NCI-H1694 treated with DMSO at 0.1 percent for 48 hours (cell line): Measurements from ENCODE around the gene PTF1A.

Experiments used
- DNase-seq: peaks from one replicate; lab custom pipeline; 2025; lab: John Stamatoyannopoulos, UW

The PTF1A gene

DNA sequence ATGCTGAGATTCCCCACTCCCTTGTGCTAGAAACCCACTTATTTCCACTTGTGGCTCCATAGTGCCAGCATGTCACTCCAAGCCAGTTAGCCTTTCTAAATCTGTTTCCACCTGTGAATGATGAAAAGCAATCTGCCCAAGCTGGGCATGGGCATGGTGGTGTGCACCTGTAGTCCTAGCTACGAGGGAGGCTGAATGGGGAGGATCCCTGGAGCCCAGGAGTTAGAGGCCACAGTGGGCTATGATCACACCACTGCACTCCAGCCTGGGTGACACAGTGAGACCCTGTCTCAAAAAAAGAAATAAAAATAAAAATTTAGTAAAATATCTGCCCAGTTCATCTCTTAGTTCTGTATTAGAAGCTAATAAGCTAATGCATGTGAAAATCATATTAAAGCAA lies 5.0 kb upstream of the PTF1A start:
- no peak for DNase-seq

DNA sequence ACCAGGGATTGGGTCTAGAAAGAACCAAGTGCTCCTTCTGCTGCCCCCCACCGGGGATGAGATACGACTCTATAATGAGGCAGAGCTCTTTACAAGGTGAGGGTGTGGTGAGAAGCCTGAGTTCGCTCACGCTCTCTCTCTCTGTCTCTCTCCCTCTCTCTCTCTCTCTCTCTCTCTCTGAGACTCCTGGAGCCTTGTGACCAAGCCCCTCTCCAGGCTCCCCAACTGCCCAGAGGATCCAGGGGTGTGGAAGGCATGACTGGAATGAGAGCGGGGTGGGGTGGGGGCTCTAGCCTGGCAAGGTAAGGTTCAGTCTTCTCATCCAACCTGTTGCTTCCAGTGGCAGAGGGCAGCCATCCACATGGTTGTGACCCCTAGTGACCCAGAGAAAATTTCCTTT lies 3.1 kb upstream of the PTF1A start:
- no peak for DNase-seq

DNA sequence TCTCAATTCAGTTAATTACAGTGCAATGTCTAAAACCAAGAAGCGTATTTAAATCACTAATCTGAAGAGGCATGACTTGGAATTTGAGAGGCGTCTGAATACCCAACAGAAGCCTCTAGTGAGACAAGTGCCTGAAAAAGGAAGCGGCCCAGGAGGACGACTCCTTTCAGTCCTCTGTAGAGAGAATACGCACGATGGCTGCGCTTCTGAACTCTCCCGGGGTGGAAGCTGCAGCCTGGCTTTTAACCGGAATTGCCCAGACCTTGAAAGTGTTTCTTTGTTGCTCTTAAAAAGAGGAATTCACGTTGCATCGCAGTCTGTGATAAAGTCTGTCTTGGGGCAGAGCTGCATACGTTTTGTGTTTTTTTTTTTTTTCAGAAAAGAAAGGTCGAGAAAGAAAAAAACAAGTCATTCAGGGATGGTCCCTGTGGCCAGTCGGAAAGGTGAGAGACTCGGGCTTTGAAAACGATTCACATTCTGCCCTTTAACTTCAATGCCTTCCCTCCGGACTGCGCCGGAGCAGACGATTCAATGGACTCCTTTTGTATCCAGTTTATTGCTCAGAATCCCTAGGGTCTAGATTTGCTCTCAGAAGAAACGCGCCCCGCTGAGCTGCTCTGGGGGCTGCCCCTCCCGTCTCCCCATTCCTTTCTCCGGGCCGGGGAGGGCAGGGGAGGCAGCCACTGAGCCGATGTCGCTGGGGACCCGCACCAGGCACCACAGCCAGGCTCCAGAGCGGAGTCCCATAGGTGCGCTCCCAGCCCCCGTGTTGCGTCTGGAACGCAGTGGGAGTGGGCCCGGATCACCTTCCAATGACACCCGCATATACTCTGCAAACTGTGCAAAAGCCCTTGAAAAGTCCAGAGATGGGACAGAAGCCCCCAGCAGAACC lies 994 bp upstream of the PTF1A start:
- no peak for DNase-seq

DNA sequence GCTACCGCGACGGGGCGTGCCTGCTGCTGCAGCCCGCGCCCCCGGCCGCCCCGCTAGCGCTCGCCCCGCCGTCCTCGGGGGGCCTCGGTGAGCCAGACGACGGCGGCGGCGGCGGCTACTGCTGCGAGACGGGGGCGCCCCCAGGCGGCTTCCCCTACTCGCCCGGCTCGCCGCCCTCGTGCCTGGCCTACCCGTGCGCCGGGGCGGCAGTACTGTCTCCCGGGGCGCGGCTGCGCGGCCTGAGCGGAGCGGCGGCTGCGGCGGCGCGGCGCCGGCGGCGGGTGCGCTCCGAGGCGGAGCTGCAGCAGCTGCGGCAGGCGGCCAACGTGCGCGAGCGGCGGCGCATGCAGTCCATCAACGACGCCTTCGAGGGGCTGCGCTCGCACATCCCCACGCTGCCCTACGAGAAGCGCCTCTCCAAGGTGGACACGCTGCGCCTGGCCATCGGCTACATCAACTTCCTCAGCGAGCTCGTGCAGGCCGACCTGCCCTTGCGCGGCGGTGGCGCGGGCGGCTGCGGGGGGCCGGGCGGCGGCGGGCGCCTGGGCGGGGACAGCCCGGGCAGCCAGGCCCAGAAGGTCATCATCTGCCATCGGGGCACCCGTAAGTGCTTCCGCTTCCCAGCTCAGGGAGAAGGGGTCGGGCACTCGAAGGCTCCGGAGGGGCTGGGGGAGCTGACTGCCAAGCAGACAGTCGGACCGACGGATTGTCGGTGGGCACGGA lies 761 bp downstream of the PTF1A start:
- DNase-seq = no peak

DNA sequence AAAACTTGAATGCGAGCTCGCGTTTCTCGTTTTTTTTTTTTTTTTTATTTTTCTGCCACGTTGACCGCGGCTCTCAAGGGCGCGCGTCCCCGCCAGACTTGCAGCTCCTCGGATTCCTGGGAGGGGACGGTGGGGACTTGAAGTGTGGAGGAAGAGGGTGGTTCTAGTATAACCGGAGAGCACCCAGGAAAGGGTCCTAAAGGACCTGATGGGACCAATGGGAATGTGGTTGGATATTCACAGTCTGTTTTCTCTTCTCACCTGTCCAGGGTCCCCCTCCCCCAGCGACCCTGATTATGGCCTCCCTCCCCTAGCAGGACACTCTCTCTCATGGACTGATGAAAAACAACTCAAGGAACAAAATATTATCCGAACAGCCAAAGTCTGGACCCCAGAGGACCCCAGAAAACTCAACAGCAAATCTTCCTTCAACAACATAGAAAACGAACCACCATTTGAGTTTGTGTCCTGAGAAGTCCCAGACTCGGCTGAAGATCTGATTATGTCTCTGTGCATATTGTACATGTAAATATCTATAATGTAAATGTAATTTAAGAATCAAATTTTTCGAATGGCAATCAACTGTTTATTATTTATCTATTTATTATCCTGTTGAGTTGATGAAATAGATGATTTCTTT lies 1.4 kb downstream of the PTF1A start:
- DNase-seq = no peak

DNA sequence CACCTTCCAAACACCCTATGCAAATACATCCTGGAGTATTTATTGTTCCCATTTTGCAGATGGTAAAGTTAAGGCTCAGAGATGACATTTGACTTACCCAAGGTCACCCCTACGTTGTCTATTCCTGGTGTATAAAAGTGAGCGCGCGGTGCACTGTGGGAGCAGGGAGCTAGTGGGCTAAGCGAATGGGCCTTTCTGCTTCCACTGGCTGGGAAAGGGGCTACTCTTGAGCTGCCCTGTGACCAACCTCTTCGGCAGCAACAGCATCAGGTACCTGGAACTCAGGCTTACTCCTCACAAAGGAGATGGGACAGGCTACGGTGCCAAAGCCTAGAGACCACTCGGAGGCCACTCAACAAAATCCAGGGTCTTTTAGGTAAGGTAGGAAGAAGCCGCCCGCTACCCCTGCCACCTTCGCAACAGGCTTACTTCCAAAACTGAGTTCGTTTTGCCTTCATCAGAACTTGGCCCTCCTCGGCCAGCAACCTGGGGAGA lies 2.4 kb downstream of the PTF1A start:
- no peak for DNase-seq

DNA sequence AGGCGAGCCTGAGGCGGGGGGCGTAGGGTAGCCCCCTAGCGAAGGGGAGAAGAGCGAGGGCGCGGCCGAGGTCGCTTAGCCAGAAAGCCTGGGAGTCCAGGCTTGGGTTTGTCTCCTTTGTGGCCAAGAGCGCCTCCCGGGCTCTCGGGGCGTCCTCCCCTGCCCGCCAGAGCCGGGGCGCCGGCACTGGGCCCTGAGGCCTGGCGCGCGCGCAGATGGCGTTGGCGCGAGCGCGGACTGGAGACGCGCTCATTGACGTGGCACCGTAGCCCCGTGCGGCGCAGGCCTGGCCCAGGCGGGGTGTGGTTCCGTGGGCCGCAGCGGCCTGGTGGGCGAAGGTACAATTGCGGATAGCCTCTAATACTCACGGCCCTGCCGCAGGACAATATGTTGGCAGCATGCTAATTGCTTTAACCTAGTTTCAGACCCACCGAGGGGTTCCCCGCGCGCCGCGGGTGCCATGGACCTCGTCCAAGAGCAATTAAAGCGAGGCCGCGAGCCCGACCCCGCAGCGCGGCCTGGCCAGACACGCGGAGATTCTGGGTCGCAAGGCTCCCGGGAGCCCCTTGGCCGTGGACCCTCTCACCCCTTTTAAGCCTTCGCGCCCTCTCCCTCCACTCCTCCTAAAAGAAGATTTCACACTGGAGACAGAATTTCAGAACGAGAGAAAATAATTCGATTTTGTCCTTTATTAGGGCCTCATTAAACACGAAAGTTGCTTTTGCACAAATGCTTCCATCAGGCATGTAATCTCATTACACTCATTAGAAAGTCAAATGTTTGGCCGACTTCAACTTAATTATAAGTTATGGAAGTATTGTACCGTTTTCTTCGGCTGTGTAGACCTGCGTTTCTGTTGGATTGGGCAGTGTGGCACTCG lies 3.1 kb downstream of the PTF1A start:
- DNase-seq = no peak

DNA sequence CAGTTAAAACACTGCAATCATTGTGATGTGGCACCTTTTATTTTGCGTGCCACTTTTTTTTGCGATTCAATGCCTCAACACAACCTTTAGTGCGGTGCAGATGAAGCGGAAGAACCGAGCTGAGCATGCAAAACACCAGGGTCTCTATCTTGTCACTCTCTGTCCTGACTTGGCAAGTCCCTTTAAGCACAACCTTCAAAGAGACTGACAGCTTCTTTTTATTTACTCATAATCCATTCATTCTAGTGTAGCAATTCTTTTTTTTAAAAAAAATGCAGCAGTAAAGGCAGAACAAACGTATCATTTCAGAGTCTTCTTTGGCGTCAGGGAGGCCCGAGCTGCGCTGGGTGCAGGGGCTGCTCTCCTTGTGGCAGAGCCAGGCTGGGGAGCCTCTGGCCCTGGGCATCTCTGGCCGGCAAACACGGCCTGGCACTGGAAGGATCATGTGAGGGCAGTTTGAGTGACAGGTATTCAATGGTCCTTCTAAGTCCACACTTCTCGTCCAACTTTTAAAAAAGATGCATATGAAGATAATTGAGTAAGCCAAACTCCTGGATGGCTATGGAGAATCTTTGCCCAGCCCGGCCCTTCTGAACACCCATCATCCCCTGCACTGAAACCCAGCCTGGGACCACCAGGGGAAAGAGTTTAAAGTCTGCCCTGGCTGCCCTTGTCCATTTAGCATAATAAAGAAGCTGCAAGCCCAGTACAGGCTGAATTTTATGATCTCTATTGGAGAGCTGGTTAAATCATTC lies 3.9 kb downstream of the PTF1A start:
- no peak for DNase-seq

DNA sequence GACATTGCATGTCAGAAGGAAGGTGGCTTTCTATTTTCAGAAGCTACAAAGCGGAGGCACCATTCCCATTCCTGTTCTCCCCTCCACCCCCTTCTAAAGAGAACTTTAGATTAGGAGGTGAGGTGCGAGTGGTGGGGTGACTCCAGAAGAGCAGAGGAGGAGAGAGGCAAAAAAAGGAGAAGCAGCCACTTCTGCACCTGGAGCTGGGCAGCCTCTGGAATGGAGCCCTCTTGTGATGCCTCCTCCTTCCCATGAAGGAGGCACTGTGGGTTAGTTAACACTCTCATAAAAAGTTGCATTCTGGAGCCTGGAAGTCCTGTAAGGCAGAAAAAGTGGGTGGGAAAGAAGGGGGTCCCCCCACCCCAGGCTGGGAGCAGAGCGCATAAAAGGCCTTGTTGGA lies 4.8 kb downstream of the PTF1A start:
- no peak for DNase-seq

DNA sequence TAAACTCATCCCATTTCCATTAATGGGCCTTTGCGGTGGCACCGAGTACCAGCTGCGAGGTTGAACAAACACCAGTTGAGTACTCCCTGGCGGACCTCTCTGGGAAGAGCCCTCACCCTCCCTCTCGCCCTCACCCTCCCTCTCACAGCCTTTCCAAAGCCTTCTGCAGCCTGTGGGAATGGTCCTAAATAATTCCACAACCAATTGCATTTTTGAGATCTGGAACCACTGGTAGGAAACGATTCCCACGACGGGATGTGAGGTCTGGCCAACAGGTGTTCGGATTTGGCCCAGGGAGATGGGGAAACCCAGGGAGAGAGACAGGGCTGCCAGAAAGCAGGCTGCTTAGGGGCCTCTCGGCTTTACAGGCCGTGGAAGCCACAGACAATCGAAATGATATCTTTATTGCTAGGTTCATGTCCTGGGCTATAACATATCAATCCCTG lies 5.3 kb downstream of the PTF1A start:
- DNase-seq = no peak

DNA sequence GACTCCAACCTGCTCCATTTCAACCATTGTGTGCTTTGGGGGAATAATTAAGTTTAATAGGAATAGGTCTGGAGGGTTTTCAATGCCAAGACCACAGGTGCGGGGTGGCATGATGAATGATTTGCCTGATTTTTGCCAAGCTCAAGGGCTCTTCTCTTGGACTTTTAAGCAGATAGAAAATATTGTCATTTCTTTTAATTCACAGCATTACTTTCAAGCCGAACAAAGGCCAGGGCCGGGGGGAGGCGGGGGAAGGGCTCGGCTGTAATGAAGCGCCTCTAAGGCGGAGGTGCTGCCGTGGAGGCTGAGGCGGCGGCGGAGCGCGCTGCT lies 6.5 kb downstream of the PTF1A start:
- DNase-seq = no peak

DNA sequence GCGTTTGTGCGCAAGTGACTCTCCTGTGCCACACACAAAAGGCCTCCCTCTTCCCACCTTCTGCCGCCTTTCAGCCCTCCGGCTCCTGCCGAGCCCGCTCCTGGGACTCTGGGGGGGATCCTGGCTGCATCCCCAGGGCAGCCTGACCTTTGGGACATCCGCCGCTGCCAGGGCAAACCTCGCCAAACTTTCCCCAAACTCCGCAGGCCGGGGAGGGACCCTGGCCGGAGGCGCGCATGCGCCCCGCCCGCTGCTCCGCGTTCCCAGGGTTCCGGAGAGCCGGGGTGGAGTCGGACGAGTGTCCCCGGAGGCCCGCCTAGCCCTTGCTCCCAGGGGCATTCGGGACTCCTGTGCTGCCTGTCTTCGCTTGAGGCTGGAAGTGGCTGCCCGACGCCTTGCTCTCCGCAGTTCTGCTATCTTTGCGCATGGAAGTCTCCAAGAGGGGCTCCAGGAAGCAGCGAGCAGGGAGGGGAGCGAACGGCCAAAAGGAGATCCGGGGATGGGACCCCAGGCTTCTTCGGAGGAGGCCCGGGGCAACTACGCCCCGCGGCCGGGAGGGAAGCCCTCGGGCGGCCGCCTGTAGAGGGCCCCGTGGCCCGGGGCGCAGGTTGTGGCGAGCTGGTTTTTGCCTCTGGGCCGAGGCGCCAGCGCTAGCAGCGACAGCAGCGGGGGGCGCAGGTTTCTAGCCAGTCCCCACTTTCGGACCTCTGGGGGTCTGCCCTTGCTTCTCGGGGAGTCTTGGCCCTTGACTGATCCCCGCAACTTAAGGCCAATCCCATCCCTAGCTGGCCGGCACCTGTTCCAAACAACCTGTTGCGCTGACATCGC lies 7.0 kb downstream of the PTF1A start:
- DNase-seq = no peak

DNA sequence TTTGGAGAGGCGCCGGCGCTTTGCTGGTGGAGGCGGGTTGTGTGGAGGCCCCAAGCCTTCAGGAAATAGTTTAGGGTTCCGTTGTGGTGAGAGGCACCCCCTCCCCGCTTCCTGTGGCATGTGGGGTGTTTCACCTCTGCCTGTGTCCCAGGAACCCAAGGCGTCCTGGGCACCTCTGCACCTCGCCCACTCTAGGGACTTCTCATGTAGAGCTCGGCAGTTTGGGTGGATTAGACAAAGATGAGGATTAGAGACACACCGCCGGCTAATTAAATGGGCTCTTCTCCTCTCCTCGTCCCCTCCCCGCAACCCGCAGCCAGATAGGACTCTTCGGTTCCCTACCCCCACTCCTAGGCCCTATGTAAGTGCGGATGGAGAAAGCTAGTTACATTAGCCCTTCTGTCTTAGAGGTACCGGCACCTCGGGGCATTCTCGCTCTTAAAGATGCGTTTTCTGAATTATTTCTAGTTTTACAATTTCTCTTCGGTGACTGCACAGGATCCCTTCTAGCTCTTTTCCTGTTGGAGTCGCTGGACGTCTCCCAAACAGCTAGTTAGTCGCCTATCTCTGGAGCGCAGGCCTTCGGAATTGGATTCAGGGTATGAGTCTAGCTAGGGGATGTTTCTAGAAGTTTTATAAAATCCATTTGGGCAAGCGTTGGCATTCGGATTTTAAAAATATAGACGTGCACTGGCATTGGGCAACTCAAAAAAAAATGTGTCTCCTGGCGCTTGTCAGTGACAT lies 7.8 kb downstream of the PTF1A start:
- no peak for DNase-seq

DNA sequence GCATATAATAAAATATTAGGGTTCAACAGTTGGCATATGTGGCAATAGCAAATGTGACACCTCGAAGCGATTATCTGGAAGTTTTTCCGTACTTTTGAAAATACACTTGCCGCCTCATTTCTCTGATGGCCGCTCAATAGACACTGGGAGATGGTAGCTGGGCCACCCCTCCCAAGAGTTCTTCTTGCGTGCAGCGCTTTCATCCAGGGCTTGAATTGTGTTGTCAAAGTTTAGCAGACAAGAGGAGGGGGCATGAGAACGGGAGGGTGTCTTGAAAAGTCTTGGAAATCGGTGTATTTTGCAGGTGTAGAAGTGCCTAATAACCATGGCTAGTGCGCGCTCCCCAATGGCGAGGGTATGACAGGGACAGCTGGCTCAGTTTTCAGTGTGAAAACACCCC lies 8.5 kb downstream of the PTF1A start:
- DNase-seq = no peak

DNA sequence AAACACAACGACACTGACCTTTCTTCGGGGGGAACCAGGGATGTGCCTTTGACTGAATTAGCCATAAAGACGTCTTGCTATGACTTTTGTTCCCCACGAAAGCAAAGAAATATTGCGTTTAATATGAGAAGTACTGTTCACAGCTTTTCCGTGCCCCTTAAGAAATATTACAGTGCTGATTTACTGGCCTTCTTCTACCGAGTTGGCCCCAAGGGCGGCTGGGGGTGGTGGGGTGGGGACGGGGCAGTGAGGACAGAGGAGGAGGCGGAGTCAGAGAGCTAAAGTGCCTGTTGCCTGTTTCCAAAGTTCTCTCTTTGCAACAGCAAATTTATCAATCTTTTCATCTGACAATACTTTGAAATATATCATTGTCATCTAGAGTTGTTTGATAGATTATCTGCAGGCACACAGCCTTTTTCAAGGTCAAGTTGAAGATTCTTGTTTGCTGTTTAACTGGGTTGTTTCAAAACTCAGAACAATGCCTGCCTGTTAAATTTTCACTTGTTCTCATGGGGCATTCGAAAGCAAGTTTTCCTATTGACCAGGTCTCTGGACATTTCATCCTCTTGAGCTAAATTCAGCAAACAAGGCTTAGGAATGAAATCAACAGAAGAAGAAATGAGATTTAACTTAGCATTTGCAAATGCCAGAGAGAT lies 9.0 kb downstream of the PTF1A start:
- DNase-seq = no peak

DNA sequence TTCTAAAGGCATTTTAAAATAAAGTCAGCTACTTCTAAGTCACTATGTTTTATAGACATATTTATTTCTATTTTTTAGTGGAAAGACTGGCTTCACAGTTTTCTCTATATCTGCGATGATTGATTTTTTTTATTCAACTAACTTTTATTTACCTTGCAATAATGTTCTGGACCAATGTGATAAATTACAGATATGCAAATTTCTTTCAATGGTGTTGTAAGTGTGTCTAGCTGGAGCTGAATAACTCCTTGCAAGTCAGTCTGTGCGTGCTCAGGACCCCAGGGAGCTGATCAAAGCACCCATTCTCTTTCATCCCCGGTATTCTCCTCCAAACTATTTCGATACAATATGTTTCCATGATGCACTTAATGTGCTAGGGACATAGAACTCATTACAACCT lies 9.7 kb downstream of the PTF1A start:
- DNase-seq = no peak

DNA sequence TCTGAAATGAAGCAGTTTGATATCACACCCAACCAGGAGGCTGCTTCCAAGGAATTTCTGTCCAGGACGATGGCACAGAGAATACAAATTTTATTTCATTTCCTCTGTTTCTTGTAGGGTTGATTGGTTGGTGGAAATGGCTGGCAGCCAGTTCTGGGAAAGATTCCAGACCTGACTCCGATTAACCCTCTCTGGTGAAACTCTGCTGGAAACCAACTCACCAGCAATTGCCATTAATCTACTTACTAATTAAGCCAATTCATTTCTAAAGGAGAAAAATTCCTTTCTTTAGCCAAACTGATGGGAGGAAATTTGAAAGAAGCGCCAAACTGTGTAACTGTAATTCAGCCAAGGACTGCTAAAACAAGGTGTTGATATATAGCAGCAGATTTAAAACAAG lies 10.7 kb downstream of the PTF1A start:
- DNase-seq = no peak

DNA sequence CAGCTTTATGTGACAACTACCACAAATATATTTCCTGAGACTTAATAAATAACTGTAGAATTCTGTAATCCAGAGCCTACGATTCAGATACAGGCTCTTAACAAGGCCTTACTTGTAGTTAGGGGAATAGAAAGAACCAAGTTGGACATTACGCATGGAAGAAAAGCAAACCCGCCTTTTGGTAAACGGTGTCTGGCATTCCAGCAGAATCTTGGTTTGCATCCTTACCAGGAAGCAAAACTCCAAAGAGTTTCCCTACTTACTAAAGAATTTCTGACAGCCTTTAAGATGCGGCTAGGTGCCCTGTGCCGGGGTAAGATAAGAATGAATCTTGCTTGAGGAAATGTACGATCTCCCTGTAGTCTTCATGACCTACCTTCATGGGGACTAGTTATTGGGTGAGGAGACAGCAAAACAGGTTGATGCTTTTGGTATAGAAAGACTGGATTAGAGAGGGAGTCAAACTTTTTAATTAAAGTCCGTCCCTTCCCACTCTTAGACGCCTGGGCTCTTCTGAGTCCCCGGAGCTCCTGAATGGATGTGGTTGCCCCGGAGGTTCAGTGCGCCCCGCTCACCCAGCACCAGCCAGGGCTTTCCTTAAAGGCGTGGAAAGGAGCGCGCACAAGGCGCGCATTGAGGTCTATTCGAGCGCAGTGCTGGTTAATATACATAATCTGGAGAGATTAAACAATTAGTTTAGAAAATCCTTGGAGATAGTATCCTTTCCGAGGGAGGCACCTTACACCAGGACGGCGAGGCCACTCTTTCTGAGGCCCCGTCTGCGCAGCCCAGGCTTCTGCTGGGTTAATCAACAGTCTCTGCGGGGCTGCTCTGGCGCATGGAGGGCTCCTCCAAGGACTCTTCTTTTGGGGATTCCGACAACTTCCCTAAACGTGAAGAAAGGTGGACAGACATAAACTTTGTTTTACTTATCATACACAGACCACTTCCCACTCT lies 11.5 kb downstream of the PTF1A start:
- DNase-seq = no peak
